ENCODE data around the gene S100A3.

DNA sequence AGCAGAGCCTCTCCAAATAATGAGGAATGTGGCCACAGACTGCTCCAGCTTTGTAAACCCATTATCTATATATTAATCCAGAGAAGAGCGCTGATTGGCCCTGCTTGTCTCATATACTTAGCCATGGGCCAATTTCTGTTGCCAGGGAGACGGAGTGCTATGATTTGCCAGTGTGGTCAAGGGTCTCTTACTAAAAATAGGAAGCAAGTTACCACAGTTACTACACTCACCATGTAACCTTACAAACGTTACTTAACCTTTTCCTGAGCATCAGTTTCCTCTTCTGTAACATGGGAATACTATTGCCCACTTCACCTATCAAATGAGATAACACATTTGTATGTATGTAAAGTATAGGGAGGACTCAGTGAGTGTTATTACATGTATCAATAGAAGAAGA lies 24.3 kb upstream of the S100A3 start:
- TF ChIP-seq CENPX (CRISPR knock-in tag; IDR thresholded peaks at IDR 0.05) (no peak), ATF7 (IDR thresholded peaks at IDR 0.05) (no peak), ATF7 (CRISPR knock-in tag; IDR thresholded peaks at IDR 0.05) (no peak), TAF1 (CRISPR knock-in tag; IDR thresholded peaks at IDR 0.05) (no peak)

Measured in HepG2 (cell line).